Islet of Langerhans (tissue), 1 donor: ENCODE data around the gene ARID4B.
"Not testable (repeated sequence)": the region's sequence is repeated elsewhere in the genome, so short reads cannot be mapped to it uniquely, and the experiment has no call there.

Experiments
- FAIRE-seq: peaks from one replicate; lab custom pipeline; 2011; peaks lifted over from hg19 to GRCh38; lab: Jason Lieb, UNC

Gene ARID4B

GRCh38 chr1:235298758-235299157 lies 29.2 kb downstream of the ARID4B start:
- no peak for FAIRE-seq

- no peak for FAIRE-seq
These were observed 30.4 kb downstream of the ARID4B start for GRCh38 chr1:235297579-235297978.

- FAIRE-seq: no peak
These were observed 31.2 kb downstream of the ARID4B start for GRCh38 chr1:235296729-235297128.

- FAIRE-seq: no peak
These were observed 32.1 kb downstream of the ARID4B start for GRCh38 chr1:235295902-235296350.

- peak; percentile 24 for FAIRE-seq
These were observed 34.5 kb downstream of the ARID4B start for GRCh38 chr1:235293322-235293942.

- no peak for FAIRE-seq
These were observed 35.2 kb downstream of the ARID4B start for GRCh38 chr1:235292790-235293189.

GRCh38 chr1:235291599-235292091 lies 36.3 kb downstream of the ARID4B start:
- no peak for FAIRE-seq

- no peak for FAIRE-seq
These were observed 37.1 kb downstream of the ARID4B start for GRCh38 chr1:235290740-235291502.

GRCh38 chr1:235289859-235290739 lies 37.9 kb downstream of the ARID4B start:
- no peak for FAIRE-seq

GRCh38 chr1:235287208-235287882 lies 40.6 kb downstream of the ARID4B start:
- no peak for FAIRE-seq

- FAIRE-seq: no peak
These were observed 41.3 kb downstream of the ARID4B start for GRCh38 chr1:235286667-235287066.

- no peak for FAIRE-seq
These were observed 43.7 kb downstream of the ARID4B start for GRCh38 chr1:235284231-235284769.

- not testable (repeated sequence) for FAIRE-seq
These were observed 44.3 kb downstream of the ARID4B start for GRCh38 chr1:235283636-235284035.

GRCh38 chr1:235280467-235280866 lies 47.5 kb downstream of the ARID4B start:
- FAIRE-seq: no peak

- FAIRE-seq: no peak
These were observed 48.3 kb downstream of the ARID4B start for GRCh38 chr1:235279694-235280093.

- no peak for FAIRE-seq
These were observed 49.1 kb downstream of the ARID4B start for GRCh38 chr1:235278915-235279292.

GRCh38 chr1:235278233-235278914 lies 49.6 kb downstream of the ARID4B start:
- FAIRE-seq: no peak

- FAIRE-seq: no peak
These were observed 50.3 kb downstream of the ARID4B start for GRCh38 chr1:235277709-235278108.

- no peak for FAIRE-seq
These were observed 52.1 kb downstream of the ARID4B start for GRCh38 chr1:235275836-235276235.

GRCh38 chr1:235275223-235275622 lies 52.8 kb downstream of the ARID4B start:
- FAIRE-seq: no peak

- no peak for FAIRE-seq
These were observed 55.1 kb downstream of the ARID4B start for GRCh38 chr1:235272851-235273250.
